T47D (cell line): Measurements from ENCODE around the gene FAM118A.
"Not testable (repeated sequence)": the region's sequence is repeated elsewhere in the genome, so short reads cannot be mapped to it uniquely, and the experiment has no call there.

ENCODE experiments used
- DNase-seq, 2 experiments: peaks; one replicate each; pipeline versions ENCODE4 v3.0.0 to v3.0.0-alpha.2; 2011 to 2012; ENCODE audit warnings: low read depth in 1 of 2, low spot score in 1 of 2
- JUND ChIP-seq: IDR thresholded peaks from 2 replicates; pipeline ENCODE4 v1.6.1; 2012; ENCODE audit warnings: low read depth
- in situ Hi-C: cut with HindIII; loops from 2 replicates; pipeline ENCODE4 v1.10.0; 2016; ENCODE audit warnings: low sequenced_read_pairs, low pct_unique_long_range_greater_than_20kb

FAM118A gene

DNA sequence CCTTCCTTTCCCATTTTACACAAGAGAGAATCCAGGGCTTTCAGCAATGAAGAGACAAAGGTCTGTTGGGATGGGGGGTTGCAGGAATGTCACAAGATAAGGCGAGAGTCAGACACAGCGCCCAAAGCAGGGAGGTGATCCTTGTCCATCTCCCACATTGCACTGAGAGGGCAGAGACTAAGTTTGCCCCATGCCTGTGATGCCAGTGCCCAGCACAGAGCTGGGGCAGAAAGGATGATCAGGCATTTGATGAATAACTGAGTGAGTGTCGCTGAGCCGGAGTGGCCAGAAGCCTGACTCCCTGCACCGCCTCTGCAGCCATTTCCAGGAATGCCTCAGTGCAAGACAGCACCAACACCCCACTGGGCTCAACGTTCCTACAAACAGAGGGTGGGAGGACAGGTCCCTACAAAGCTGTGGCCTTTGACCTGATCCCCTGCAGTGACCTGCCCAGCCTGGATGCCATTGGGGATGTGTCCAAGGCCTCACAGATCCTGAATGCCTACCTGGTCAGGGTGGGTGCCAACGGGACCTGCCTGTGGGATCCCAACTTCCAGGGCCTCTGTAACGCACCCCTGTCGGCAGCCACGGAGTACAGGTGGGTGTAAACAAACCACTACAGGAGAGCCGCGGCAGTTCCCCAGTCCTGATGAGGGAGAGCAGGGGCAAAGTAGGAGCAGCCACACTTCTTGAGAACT lies 22.7 kb upstream of the FAM118A start:
- TF ChIP-seq JUND = no peak
- no peak for DNase-seq
- in situ Hi-C loops = no loop called here

DNA sequence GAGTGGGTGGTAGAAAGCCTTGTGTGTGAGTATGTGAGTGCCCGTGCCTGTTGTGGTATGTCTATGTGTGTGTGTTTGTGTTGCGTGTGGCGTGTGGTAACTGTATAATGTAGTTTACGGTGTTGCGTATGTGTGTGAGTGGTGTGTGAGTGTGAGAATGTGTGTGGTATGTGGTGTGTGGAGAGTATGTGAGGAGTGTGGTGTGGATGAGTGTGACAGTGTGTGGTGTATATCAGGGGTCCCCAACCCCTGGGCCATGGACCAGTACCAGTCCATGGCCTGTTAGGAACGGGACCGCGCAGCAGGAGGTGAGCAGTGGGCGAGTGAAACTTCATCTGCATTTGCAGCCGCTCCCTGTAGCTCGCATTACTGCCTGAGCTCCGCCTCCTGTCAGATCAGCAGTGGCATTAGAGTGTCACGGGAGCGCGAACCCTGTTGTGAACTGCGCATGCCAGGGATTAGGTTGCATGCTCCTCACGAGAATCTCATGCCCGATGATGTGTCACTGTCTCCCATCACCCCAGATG lies 19.3 kb upstream of the FAM118A start:
- no peak for TF ChIP-seq JUND
- peak in 1 of 2 experiments; percentile 73 for DNase-seq
- in situ Hi-C loops = no loop called here

DNA sequence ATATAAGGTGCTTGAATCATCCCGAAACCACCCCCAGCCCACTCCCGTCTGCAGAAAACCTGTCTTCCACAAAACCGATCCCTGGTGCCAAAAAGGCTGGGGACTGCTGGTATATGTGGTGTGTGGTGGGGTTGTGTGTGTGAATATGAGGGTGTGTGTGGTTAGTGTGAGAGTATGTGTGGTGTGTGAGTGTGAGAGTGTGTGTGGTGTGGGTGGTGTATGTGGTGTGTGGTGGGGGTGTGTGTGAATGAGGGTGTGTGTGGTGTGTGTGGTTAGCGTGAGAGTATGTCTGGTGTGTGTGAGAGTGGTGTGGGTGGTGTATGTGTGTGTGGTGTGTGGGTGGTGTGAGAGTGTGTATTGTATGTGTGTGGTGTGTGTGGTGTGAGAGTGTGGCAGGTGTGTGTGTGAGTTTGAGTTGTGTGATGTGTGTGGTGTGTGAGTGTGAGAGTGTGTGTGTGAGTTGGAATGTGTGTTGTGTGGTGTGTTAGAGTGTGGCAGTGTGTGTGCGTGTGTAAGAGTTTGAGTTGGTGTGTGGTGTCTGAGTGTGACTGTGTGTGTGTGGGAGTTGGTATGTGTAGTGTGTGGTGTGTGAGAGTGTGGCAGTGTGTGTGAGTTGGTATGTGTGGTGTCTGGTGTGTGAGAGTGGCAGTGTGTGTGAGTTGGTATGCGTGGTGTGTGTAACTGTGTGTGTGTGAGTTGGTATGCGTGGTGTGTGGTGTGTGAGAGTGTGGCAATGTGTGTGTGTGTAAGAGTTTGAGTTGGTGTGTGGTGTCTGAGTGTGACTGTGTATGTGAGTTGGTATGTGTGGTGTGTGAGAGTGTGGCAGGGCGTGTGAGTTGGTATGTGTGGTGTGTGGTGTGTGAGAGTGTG lies 18.4 kb upstream of the FAM118A start:
- TF ChIP-seq JUND = no peak
- no peak for DNase-seq
- in situ Hi-C loops = no loop called here

DNA sequence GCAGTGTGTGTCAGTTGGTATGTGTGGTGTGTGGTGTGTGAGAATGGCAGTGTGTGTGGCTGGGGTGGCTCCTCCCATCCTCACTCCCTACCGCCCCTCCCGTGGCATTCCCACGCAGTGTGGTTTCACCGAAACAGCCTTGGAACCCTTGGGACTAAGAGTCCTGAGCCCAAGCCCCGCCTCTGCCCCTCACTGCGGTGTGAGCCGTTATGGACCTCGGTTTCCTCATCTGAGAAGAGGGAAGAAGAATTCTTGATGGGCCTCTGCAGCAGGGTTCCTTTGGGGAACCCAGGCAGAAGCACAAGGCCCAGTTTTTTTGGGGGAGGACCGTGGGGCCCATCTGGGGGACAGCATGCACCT lies 17.8 kb upstream of the FAM118A start:
- TF ChIP-seq JUND = no peak
- in situ Hi-C loops = no loop called here
- no peak for DNase-seq

DNA sequence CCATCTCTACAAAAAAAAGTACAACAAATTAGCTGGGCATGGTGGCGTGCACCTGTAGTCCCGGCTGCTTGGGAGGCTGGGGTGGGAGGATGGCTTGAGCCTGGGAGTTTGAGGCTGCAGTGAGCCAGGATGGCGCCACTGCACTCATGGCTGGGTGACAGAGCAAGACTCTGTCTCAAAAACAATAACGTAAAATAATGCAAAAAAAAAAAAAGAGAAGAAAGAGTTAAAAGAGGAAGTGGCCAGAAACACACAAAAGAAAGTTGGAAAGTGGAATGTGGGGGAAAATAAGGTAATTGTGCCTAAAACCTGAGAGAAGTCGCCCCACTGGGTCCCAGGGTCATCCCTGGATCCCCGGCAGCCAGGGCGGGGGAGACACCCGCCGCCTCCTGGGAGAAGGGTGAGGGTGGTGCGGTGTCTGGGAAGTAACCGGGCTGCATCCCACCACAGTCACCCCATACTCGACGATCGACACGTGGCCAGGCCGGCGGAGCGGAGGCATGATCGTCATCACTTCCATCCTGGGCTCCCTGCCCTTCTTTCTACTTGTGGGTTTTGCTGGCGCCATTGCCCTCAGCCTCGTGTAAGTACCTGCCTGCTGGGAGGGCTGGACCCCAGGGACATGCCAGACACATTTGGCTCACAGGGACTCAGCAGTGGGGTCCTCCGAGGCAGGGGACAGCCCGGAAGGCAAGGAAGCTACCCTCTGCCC lies 16.8 kb upstream of the FAM118A start:
- no peak for DNase-seq
- in situ Hi-C loops = no loop called here

DNA sequence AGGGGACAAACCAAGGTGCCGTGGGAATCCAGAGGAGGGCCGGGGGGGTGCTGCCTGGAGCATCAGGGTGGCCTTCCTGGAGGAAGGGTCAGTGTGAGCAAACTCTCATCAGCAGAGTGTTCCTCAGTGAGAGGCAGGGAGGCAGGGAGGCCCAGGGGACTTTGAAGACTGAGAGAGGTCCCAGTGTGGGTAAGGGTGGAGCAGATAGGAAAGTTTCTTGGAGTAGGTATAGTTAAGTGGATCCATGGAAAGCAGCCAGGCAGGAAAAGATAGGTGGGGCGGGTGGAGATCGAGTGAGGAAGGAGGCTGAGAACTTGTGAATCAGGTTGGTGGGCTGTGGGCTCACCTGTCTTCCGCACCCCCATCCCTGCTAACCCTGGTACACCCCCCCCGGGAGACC lies 15.7 kb upstream of the FAM118A start:
- TF ChIP-seq JUND = no peak
- DNase-seq = no peak
- in situ Hi-C loops = no loop called here

More for the DNA sequence above, 16.8 kb upstream of the FAM118A start:
- no peak for TF ChIP-seq JUND

DNA sequence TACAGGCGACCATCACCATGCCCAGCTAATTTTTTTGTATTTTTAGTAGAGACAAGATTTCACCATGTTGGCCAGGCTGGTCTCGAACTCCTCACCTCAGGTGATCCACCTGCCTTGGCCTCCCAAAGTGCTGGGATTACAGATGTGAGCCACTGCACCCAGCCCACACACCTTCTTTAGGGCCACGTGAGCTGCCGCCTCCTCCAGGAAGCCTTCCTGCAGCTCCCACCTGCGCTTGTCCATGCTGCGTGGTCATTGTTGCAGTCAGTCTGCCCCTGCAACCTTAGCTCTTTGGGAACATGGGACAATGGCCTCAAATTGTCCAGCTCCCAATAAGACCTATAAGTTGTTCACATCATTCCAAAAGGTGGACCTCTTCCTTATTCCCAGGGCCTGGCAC lies 14.7 kb upstream of the FAM118A start:
- in situ Hi-C loops, DNase-seq: not testable (repeated sequence)

DNA sequence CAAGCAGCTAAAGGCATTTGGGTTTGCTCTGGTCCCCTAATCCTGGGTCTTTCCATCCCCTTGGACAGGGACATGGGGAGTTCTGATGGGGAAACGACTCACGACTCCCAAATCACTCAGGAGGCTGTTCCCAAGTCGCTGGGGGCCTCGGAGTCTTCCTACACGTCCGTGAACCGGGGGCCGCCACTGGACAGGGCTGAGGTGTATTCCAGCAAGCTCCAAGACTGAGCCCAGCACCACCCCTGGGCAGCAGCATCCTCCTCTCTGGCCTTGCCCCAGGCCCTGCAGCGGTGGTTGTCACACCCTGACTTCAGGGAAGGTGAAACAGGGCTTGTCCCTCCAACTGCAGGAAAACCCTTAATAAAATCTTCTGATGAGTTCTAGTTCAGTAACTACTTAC lies 14.2 kb upstream of the FAM118A start:
- DNase-seq = no peak
- in situ Hi-C loops = no loop called here
- TF ChIP-seq JUND = no peak

DNA sequence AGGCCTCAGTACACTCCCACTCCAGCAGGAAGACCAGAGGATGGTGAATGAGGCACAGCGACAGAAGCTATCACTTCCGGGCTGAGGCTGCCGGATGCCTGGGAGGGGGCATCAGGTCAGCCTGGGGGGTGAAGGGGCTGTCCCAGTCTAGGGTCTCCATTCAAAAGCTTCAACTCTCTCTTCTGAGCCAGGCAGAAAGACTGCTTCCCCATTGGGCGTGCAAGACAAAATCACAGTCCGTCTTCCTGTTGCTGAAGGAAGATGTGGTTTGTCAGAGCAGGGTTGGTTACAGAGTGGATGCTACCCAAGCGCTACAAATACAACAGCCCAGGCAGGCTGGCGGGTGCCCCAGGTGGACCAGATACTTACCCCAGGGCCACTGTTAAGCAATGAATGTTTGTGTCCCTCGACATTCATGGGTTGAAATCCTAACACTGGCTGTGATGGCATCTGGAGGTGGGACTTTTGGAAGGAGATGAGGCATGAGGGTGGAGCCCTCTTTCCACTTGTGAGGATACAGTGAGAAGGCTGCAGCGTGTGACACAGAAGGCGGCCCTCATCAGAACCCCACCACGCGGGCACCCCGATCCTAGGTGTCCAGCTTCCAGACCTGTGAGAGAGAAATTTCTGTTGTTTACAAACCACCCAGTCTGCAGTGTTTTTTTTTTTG lies 13.0 kb upstream of the FAM118A start:
- no peak for DNase-seq
- in situ Hi-C loops = no loop called here
- no peak for TF ChIP-seq JUND

DNA sequence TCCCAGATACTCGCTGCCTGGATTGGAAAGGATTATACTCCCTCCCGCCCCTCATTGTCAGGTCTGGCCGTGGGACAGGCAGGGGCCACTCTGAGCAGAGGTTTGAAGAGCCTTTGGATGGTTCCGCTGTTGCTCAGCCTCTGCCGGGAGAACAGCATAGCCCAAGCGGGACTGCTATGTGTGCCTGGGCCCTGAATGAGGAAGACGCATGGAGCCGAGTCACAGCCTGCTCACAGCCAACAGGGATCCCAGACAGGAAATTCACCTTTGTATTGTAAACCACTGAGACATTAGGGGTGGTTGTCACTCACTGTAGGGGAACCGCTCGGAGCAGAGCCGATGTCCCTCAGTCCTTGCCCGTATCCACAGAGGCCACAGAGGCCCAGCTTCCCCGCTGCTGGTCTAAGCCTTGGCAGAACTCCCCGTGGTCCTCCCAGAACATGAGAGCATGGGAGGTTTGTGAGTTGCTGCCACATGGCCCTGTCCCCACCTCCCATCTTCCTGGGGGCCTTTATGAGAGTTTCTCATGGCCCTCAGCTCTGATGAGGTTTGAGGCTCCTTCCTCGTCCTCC lies 10.7 kb upstream of the FAM118A start:
- DNase-seq = no peak
- in situ Hi-C loops = no loop called here
- no peak for TF ChIP-seq JUND

DNA sequence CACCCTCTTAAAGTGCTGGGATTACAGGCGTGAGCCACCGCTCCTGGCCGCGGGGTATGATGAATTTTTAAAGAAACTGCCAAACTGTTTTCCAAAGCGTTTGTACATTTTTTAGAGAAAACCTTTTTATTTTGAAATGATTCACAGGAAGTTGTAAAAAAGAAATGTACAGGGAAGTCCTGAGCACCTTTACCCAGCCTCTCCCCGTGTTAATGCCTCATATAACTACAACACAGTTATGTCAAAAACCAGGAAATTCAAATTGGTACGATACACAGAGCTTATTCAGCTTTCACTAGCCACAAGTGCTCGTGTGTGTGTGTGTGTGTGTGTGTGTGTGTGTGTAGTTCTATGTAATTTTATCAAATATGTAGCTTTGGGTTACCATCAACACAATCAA lies 7.0 kb upstream of the FAM118A start:
- no peak for TF ChIP-seq JUND
- in situ Hi-C loops = no loop called here
- no peak for DNase-seq

DNA sequence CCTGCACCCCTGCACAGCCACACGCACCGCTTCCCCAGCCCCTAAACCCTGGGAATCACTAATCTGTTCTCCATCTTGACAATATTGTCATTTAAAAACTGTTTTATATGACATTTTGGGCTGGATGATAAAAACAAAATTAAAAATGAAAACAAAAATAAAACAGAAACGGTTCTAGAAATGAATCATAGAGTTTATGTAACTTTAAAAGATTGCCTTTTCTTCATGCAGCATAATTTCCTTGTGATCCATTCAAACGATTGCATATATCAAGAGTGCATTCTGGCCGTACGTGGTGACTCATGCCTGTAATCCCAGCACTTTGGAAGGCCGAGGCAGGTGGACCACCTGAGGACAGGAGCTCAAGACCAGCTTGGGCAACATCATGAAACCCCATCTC lies 6.6 kb upstream of the FAM118A start:
- no peak for TF ChIP-seq JUND
- in situ Hi-C loops = no loop called here
- DNase-seq = no peak
